Esophagus (tissue), 2 donors: ENCODE results near the gene UPK3A. TPM values are rescaled to one million over a fixed set of nuclear protein-coding genes. Genes with fewer than 3 reads are reported as not detected.
"Not testable (repeated sequence)": the region's sequence is repeated elsewhere in the genome, so short reads cannot be mapped to it uniquely, and the experiment has no call there.

Source experiments
- H3K27ac ChIP-seq, 2 donors: one replicate each; pipeline ENCODE4 v1.5.1; 2013; ENCODE audit warnings: low read depth in 2 of 2, mild to moderate bottlenecking in 2 of 2, inconsistent platforms in 1 of 2, low read length in 1 of 2, moderate library complexity in 1 of 2
- H3K27me3 ChIP-seq, 2 donors: one replicate each; pipeline ENCODE4 v1.6.1; 2013; ENCODE audit warnings: low read length in 2 of 2, control low read depth in 1 of 2, mild to moderate bottlenecking in 1 of 2; ENCODE audit not compliant: insufficient read depth in 2 of 2, control insufficient read depth in 1 of 2
- H3K36me3 ChIP-seq, 2 donors: one replicate each; pipeline ENCODE4 v1.6.1; 2013; ENCODE audit warnings: low read length in 1 of 2; ENCODE audit not compliant: control insufficient read depth in 2 of 2, insufficient read depth in 2 of 2
- H3K4me1 ChIP-seq, 2 donors: one replicate each; pipeline ENCODE4 v1.6.1; 2013; ENCODE audit warnings: low read length in 1 of 2; ENCODE audit not compliant: control insufficient read depth in 2 of 2, insufficient read depth in 2 of 2
- H3K4me3 ChIP-seq, 2 donors: one replicate each; pipeline ENCODE4 v1.5.1; 2013; ENCODE audit warnings: low read length in 2 of 2, mild to moderate bottlenecking in 2 of 2, low read depth in 1 of 2, moderate library complexity in 1 of 2
- H3K9me3 ChIP-seq, 2 donors: one replicate each; pipeline ENCODE4 v1.6.1; 2013; ENCODE audit warnings: mild to moderate bottlenecking in 2 of 2, low read depth in 1 of 2, low read length in 1 of 2, moderate library complexity in 1 of 2; ENCODE audit not compliant: control insufficient read depth in 2 of 2, insufficient read depth in 1 of 2
- WGBS, 2 donors: extraction: QIAGEN DNeasy Blood & Tissue Kit; methylation state at CpG; one replicate each; pipeline ENCODE4 v1.1.7; 2013; 5-methylcytosine and 5-hydroxymethylcytosine counted together
- polyA plus RNA-seq, 2 donors: library from polyadenylated mRNA; stranded (reverse); fragments of 200-250 nt; gene quantifications; one replicate each; pipeline ENCODE4 v1.2.3, GENCODE V29; 2013
- donor health status: healthy with polysubstance abuse.
- donor health status: Bipolar disorder and iron deficiency.

Gene UPK3A
- polyA plus RNA-seq, 2 donors = not detected

GRCh38 chr22:45292731-45293442, 8.1 kb downstream of the UPK3A start:
- Histone ChIP-seq H3K27ac (no peak overlapping the region), H3K27me3 (no peaks in the 10 kb centered on the region), H3K36me3 (no peaks in the 10 kb centered on the region), H3K4me1 (peaks cover 3 to 10% of the 10 kb centered on the region in 2 donors), H3K4me3 (no peak overlapping the region), H3K9me3 (peaks cover 0 to 3% of the 10 kb centered on the region in 2 donors)
- 59 to 62% methylated on average over 23 of the region's 23 CpGs for WGBS, 2 donors

DNA sequence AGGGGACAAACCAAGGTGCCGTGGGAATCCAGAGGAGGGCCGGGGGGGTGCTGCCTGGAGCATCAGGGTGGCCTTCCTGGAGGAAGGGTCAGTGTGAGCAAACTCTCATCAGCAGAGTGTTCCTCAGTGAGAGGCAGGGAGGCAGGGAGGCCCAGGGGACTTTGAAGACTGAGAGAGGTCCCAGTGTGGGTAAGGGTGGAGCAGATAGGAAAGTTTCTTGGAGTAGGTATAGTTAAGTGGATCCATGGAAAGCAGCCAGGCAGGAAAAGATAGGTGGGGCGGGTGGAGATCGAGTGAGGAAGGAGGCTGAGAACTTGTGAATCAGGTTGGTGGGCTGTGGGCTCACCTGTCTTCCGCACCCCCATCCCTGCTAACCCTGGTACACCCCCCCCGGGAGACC, 9.3 kb downstream of the UPK3A start:
- no peaks in the 10 kb centered on the region for H3K27me3 ChIP-seq
- 57 to 69% methylated on average over 6 of the region's 6 CpGs for WGBS, 2 donors
- H3K27ac ChIP-seq = no peak overlapping the region
- no peak overlapping the region for H3K4me3 ChIP-seq
- H3K4me1 ChIP-seq = peaks cover 3 to 10% of the 10 kb centered on the region in 2 donors
- H3K9me3 ChIP-seq = peaks cover 0 to 3% of the 10 kb centered on the region in 2 donors
- no peaks in the 10 kb centered on the region for H3K36me3 ChIP-seq

DNA sequence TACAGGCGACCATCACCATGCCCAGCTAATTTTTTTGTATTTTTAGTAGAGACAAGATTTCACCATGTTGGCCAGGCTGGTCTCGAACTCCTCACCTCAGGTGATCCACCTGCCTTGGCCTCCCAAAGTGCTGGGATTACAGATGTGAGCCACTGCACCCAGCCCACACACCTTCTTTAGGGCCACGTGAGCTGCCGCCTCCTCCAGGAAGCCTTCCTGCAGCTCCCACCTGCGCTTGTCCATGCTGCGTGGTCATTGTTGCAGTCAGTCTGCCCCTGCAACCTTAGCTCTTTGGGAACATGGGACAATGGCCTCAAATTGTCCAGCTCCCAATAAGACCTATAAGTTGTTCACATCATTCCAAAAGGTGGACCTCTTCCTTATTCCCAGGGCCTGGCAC, 10.3 kb downstream of the UPK3A start:
- H3K4me3 ChIP-seq, H3K27me3 ChIP-seq, H3K36me3 ChIP-seq, H3K4me1 ChIP-seq, H3K27ac ChIP-seq, H3K9me3 ChIP-seq: not testable (repeated sequence)
- WGBS, 2 donors = 93 to 97% methylated on average over 6 of the region's 6 CpGs

GRCh38 chr22:45295492-45295891, 10.7 kb downstream of the UPK3A start:
- WGBS, 2 donors = 79 to 88% methylated on average over 9 of the region's 9 CpGs
- peaks cover 2 to 6% of the 10 kb centered on the region in 2 donors for H3K4me1 ChIP-seq

GRCh38 chr22:45296628-45297297, 12.0 kb downstream of the UPK3A start:
- Histone ChIP-seq H3K4me3 (no peak overlapping the region), H3K27ac (no peak overlapping the region), H3K9me3 (no peaks in the 10 kb centered on the region), H3K27me3 (no peaks in the 10 kb centered on the region), H3K36me3 (no peaks in the 10 kb centered on the region), H3K4me1 (no peaks in the 10 kb centered on the region)
- WGBS, 2 donors = 73 to 75% methylated on average over 13 of the region's 13 CpGs

More at GRCh38 chr22:45295492-45295891, 10.7 kb downstream of the UPK3A start:
- no peaks in the 10 kb centered on the region for H3K9me3 ChIP-seq
- no peak overlapping the region for H3K27ac ChIP-seq
- H3K36me3 ChIP-seq = no peaks in the 10 kb centered on the region
- H3K4me3 ChIP-seq = no peak overlapping the region
- H3K27me3 ChIP-seq = no peaks in the 10 kb centered on the region

GRCh38 chr22:45298934-45299505, 14.3 kb downstream of the UPK3A start:
- Histone ChIP-seq H3K27ac (no peak overlapping the region), H3K27me3 (no peaks in the 10 kb centered on the region), H3K4me1 (no peaks in the 10 kb centered on the region), H3K36me3 (no peaks in the 10 kb centered on the region), H3K4me3 (no peak overlapping the region), H3K9me3 (no peaks in the 10 kb centered on the region)
- 74 to 76% methylated on average over 14 to 15 of the region's 15 CpGs for WGBS, 2 donors

DNA sequence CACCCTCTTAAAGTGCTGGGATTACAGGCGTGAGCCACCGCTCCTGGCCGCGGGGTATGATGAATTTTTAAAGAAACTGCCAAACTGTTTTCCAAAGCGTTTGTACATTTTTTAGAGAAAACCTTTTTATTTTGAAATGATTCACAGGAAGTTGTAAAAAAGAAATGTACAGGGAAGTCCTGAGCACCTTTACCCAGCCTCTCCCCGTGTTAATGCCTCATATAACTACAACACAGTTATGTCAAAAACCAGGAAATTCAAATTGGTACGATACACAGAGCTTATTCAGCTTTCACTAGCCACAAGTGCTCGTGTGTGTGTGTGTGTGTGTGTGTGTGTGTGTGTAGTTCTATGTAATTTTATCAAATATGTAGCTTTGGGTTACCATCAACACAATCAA, 18.0 kb downstream of the UPK3A start:
- 60 to 68% methylated on average over 8 of the region's 8 CpGs for WGBS, 2 donors
- Histone ChIP-seq H3K27ac (no peak overlapping the region), H3K4me3 (no peak overlapping the region), H3K9me3 (no peaks in the 10 kb centered on the region), H3K4me1 (no peaks in the 10 kb centered on the region), H3K27me3 (no peaks in the 10 kb centered on the region), H3K36me3 (no peaks in the 10 kb centered on the region)

DNA sequence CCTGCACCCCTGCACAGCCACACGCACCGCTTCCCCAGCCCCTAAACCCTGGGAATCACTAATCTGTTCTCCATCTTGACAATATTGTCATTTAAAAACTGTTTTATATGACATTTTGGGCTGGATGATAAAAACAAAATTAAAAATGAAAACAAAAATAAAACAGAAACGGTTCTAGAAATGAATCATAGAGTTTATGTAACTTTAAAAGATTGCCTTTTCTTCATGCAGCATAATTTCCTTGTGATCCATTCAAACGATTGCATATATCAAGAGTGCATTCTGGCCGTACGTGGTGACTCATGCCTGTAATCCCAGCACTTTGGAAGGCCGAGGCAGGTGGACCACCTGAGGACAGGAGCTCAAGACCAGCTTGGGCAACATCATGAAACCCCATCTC, 18.4 kb downstream of the UPK3A start:
- no peaks in the 10 kb centered on the region for H3K9me3 ChIP-seq
- WGBS, 2 donors = 55 to 62% methylated on average over 7 of the region's 7 CpGs
- no peak overlapping the region for H3K27ac ChIP-seq
- no peaks in the 10 kb centered on the region for H3K36me3 ChIP-seq
- no peaks in the 10 kb centered on the region for H3K4me1 ChIP-seq
- H3K4me3 ChIP-seq = no peak overlapping the region
- H3K27me3 ChIP-seq = no peaks in the 10 kb centered on the region

- H3K9me3 ChIP-seq = no peaks in the 10 kb centered on the region
- no peak overlapping the region for H3K27ac ChIP-seq
- H3K36me3 ChIP-seq = no peaks in the 10 kb centered on the region
- peaks cover 0 to 5% of the 10 kb centered on the region in 2 donors for H3K4me1 ChIP-seq
- H3K27me3 ChIP-seq = no peaks in the 10 kb centered on the region
- no peak overlapping the region for H3K4me3 ChIP-seq
- 65 to 71% methylated on average over 6 of the region's 6 CpGs for WGBS, 2 donors
Observed at GRCh38 chr22:45304971-45305370, 20.2 kb downstream of the UPK3A start.
